SH-SY5Y (cell line): ENCODE results near the gene KMT2E.

Experiments used
- GATA2 ChIP-seq: IDR thresholded peaks from 2 replicates; pipeline ENCODE4 v1.6.1; 2011; ENCODE audit warnings: mild to moderate bottlenecking, low read depth, low read length
- GATA3 ChIP-seq: IDR thresholded peaks from 2 replicates; pipeline ENCODE4 v1.6.1; 2011; ENCODE audit warnings: low read depth, mild to moderate bottlenecking, low read length, moderate library complexity

The KMT2E gene

GRCh38 chr7:104993217-104993862, 20.7 kb upstream of the KMT2E start:
- TF ChIP-seq GATA3 (no peak), GATA2 (no peak)

- no peak for TF ChIP-seq GATA3
- no peak for TF ChIP-seq GATA2
Observed at GRCh38 chr7:104998040-104998752, 15.8 kb upstream of the KMT2E start.

- TF ChIP-seq GATA3 (no peak), GATA2 (no peak)
Observed at GRCh38 chr7:105000200-105000599, 13.8 kb upstream of the KMT2E start.

GRCh38 chr7:105000927-105001336, 13.1 kb upstream of the KMT2E start:
- no peak for TF ChIP-seq GATA2
- no peak for TF ChIP-seq GATA3

- TF ChIP-seq GATA3 (no peak), GATA2 (no peak)
Observed at GRCh38 chr7:105001652-105002184, 12.3 kb upstream of the KMT2E start.

GRCh38 chr7:105003275-105003674, 10.7 kb upstream of the KMT2E start:
- TF ChIP-seq GATA2 (no peak), GATA3 (no peak)

GRCh38 chr7:105003872-105004510, 10.0 kb upstream of the KMT2E start:
- TF ChIP-seq GATA2 = no peak

GRCh38 chr7:105006367-105007136, 7.5 kb upstream of the KMT2E start:
- TF ChIP-seq GATA2 (peak; percentile 25; the same call in 1 of the 2 replicates), GATA3 (no peak)

GRCh38 chr7:105007298-105007697, 6.7 kb upstream of the KMT2E start:
- no peak for TF ChIP-seq GATA3
- no peak for TF ChIP-seq GATA2

- TF ChIP-seq GATA3 (no peak), GATA2 (no peak)
Observed at GRCh38 chr7:105009667-105010503, 4.1 kb upstream of the KMT2E start.

- TF ChIP-seq GATA3 = no peak
- no peak for TF ChIP-seq GATA2
Observed at GRCh38 chr7:105010504-105011130, 3.4 kb upstream of the KMT2E start.

- no peak for TF ChIP-seq GATA3
- no peak for TF ChIP-seq GATA2
Observed at GRCh38 chr7:105011141-105011830, 2.7 kb upstream of the KMT2E start.
